IMR-90 (cell line): Measurements from ENCODE around the gene ANKK1. TPM values are rescaled to one million over a fixed set of nuclear protein-coding genes. Genes with fewer than 3 reads are reported as not detected.

Source experiments
- ATAC-seq: fragments of 200-7000 bp; cut with Tn5 transposase; 2 replicates; pipeline ENCODE4 v1.9.1; 2020; ENCODE audit warnings: low read depth, mild to moderate bottlenecking, moderate library complexity
- BruUV-seq: library from RNA; stranded (reverse); fragments of 400-500 nt; replicated peaks from 2 replicates; lab custom pipeline; 2021; lab: Mats Ljungman, UMichigan
- CTCF ChIA-PET: fragments of 300-600 bp; formaldehyde crosslinking; extraction: SDS; loops from one replicate; lab custom pipeline; 2021; ENCODE audit warnings: antibody characterized with exemption; lab: Yijun Ruan, JAX
- POLR2A ChIA-PET: fragments of 300-600 bp; sonication (Branson Sonifier 250); formaldehyde crosslinking; loops from one replicate; lab custom pipeline; 2022; ENCODE audit warnings: antibody characterized with exemption; ENCODE audit not compliant: unreplicated experiment; lab: Charles Lee
- DNase-seq: peaks from one replicate; pipeline ENCODE4 v3.0.0; 2013
- H2AFZ ChIP-seq: replicated peaks from 2 replicates; pipeline ENCODE3; 2013; ENCODE audit warnings: low read length, mild to moderate bottlenecking; ENCODE audit not compliant: poor library complexity
- H2AK5ac ChIP-seq: 2 replicates; pipeline ENCODE4 v1.6.1; 2013; ENCODE audit warnings: low read depth, low read length, inconsistent platforms
- H2AK9ac ChIP-seq: replicated peaks from 2 replicates; pipeline ENCODE3; 2013; ENCODE audit warnings: mild to moderate bottlenecking, low read depth, low read length, moderate library complexity; ENCODE audit not compliant: poor library complexity
- H2BK120ac ChIP-seq: 2 replicates; pipeline ENCODE4 v1.6.1; 2013; ENCODE audit warnings: low read depth, low read length, inconsistent platforms
- H2BK15ac ChIP-seq: 3 replicates; pipeline ENCODE4 v1.6.1; 2013; ENCODE audit warnings: low read depth, low read length, inconsistent platforms
- H2BK20ac ChIP-seq: 2 replicates; pipeline ENCODE4 v1.6.1; 2013; ENCODE audit warnings: low read depth, mild to moderate bottlenecking, inconsistent platforms, low read length, moderate library complexity
- H2BK5ac ChIP-seq: 2 replicates; pipeline ENCODE4 v1.6.1; 2013; ENCODE audit warnings: mild to moderate bottlenecking, low read depth, low read length, inconsistent platforms; ENCODE audit not compliant: poor library complexity, severe bottlenecking
- H3K14ac ChIP-seq: replicated peaks from 2 replicates; pipeline ENCODE4 v1.6.1; 2013; ENCODE audit warnings: low read depth, low read length, inconsistent platforms
- H3K18ac ChIP-seq: 2 replicates; pipeline ENCODE4 v1.6.1; 2013; ENCODE audit warnings: low read depth, low read length, control low read depth
- H3K23ac ChIP-seq: 2 replicates; pipeline ENCODE4 v1.6.1; 2013; ENCODE audit warnings: low read depth, low read length, inconsistent platforms
- H3K27ac ChIP-seq: 2 replicates; pipeline ENCODE4 v1.5.1; 2013; ENCODE audit warnings: mild to moderate bottlenecking, control low read depth, low read length; ENCODE audit not compliant: insufficient read depth
- H3K27me3 ChIP-seq: 2 replicates; pipeline ENCODE4 v1.6.1; 2013; ENCODE audit warnings: low read length; ENCODE audit not compliant: control insufficient read depth, insufficient read depth
- H3K36me3 ChIP-seq: 2 replicates; pipeline ENCODE4 v1.6.1; 2013; ENCODE audit warnings: low read length, mixed read lengths; ENCODE audit not compliant: control insufficient read depth, insufficient read depth
- H3K4ac ChIP-seq: 2 replicates; pipeline ENCODE4 v1.6.1; 2013; ENCODE audit warnings: low read depth, low read length, inconsistent platforms
- H3K4me1 ChIP-seq: 2 replicates; pipeline ENCODE4 v1.6.1; 2013; ENCODE audit warnings: low read length, mixed read lengths; ENCODE audit not compliant: control insufficient read depth, insufficient read depth
- H3K4me2 ChIP-seq: 2 replicates; pipeline ENCODE4 v1.6.1; 2013; ENCODE audit warnings: low read depth, mild to moderate bottlenecking, control low read depth, low read length, moderate library complexity
- H3K4me3 ChIP-seq: 2 replicates; pipeline ENCODE4 v1.5.1; 2013; ENCODE audit warnings: low read depth, mild to moderate bottlenecking, control low read depth, low read length, moderate library complexity; ENCODE audit not compliant: insufficient read depth
- H3K56ac ChIP-seq: 2 replicates; pipeline ENCODE4 v1.6.1; 2013; ENCODE audit warnings: low read length, inconsistent platforms; ENCODE audit not compliant: insufficient read depth; ENCODE audit errors: extremely low read depth
- H3K79me1 ChIP-seq, 2 experiments: 2 replicates each; pipeline ENCODE4 v1.6.1; 2013; ENCODE audit warnings: low read length in 2 of 2, inconsistent platforms in 1 of 2, low read depth in 1 of 2
- H3K9ac ChIP-seq: 2 replicates; pipeline ENCODE4 v1.6.1; 2013; ENCODE audit warnings: low read depth, low read length, control low read depth
- H3K9me1 ChIP-seq: 2 replicates; pipeline ENCODE4 v1.6.1; 2013; ENCODE audit warnings: low read length, inconsistent platforms; ENCODE audit not compliant: insufficient read depth
- H3K9me3 ChIP-seq: 2 replicates; pipeline ENCODE4 v1.6.1; 2013; ENCODE audit warnings: low read length; ENCODE audit not compliant: control insufficient read depth, insufficient read depth
- H4K20me1 ChIP-seq: 2 replicates; pipeline ENCODE4 v1.6.1; 2013; ENCODE audit warnings: low read length, inconsistent platforms; ENCODE audit not compliant: insufficient read depth
- H4K5ac ChIP-seq: 2 replicates; pipeline ENCODE4 v1.6.1; 2013; ENCODE audit warnings: mild to moderate bottlenecking, low read depth, low read length, control low read depth
- H4K8ac ChIP-seq, 2 experiments: 2 replicates each; pipeline ENCODE4 v1.6.1; 2013; ENCODE audit warnings: low read depth in 2 of 2, low read length in 2 of 2, control low read depth in 1 of 2, inconsistent platforms in 1 of 2
- H4K91ac ChIP-seq: 2 replicates; pipeline ENCODE4 v1.6.1; 2013; ENCODE audit warnings: low read depth, low read length, inconsistent platforms; ENCODE audit not compliant: insufficient read depth
- WGBS, 2 experiments: methylation state at CpG; one replicate each; pipeline versions ENCODE4 v1.1.5 to v1.1.7; 2013; ENCODE audit warnings: missing lambda C conversion rate in 2 of 2; ENCODE audit not compliant: insufficient read length in 1 of 2; ENCODE audit errors: extremely low coverage in 2 of 2; 5-methylcytosine and 5-hydroxymethylcytosine counted together
- dilution Hi-C: fragments of 300-500 bp; cut with HindIII; formaldehyde crosslinking; loops from one replicate; pipeline ENCODE4 v1.14.3; 2018; ENCODE audit warnings: low sequenced_read_pairs; ENCODE audit not compliant: unreplicated experiment
- in situ Hi-C: fragments of 300-500 bp; cut with MboI; formaldehyde crosslinking; loops from 3 replicates; pipeline ENCODE4 v1.14.3; 2019; ENCODE audit warnings: low sequenced_read_pairs, inconsistent platforms, mixed read lengths
- intact Hi-C: fragments of 100-400 bp; cut with micrococcal nuclease; formaldehyde crosslinking; loops from 2 replicates; pipeline ENCODE4 v1.10.0; 2022
- polyA plus RNA-seq, 3 experiments: library from polyadenylated mRNA; depleted of rRNA; stranded (reverse); fragments of >200 nt; gene quantifications; 2 replicates each; pipeline ENCODE4 v1.2.3, GENCODE V29; 2012; ENCODE audit warnings: low replicate concordance in 1 of 3
- total RNA-seq: library from RNA; depleted of rRNA; stranded (reverse); fragments of >200 nt; gene quantifications from 2 replicates; pipeline ENCODE4 v1.2.3, GENCODE V29; 2012
- TF ChIP-seq, protein P1 (sequence below): fragments of 150-350 bp; IDR thresholded peaks from 2 replicates; pipeline ENCODE4 v1.6.1; 2017; ENCODE audit warnings: mild to moderate bottlenecking, antibody characterized with exemption, low read length, low read depth

The ANKK1 gene
- total and polyA plus RNA-seq, 2 of the 4 experiments (the other 2 are of a cell fraction), result not detected

DNA sequence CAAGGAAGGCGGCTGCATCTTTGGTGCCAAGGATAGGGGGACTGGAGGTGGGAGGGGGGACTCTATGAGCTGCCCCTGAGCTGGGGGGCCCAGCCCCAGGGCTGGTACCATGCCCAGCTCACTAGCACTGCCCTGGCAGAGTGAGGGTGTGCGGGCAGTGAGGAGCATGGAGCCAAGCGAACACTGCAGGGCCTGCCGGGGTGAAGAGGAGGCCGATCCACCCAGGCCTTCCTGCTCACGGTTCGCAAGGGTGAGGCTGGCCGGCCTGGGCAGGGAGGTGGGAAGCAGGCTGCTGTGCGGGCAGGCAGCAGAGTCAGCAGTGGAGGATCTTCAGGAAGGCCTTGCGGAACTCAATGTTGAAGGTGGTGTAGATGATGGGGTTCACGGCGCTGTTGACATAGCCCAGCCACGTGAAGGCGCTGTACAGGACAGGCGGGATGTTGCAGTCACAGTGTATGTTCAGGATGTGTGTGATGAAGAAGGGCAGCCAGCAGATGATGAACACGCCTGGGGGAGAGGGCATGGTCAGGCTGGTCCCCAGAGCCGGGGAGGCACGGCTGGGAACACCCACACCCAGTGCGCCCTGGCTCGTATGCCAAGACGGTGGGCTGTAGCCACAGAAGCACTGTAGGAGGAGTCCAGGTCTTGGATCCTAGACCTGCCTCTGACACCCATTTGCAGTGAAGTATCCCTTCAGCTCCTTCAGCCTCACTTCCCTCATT is 23.0 kb downstream of the ANKK1 start:
- H3K79me1 ChIP-seq, result no peaks in the 10 kb centered on the region
- H2AFZ ChIP-seq, result no peak overlapping the region
- in situ Hi-C loops (no loop called here), dilution Hi-C loops (no loop called here), intact Hi-C loops (no loop called here)
- no peak overlapping the region for H2AK5ac ChIP-seq
- WGBS, 2 experiments, result 90% methylated on average over 7 of the region's 21 CpGs; no CpG with 5 or more reads in 1 of the 2 experiments
- H3K4me1 ChIP-seq, result no peaks in the 10 kb centered on the region
- no peak overlapping the region for H3K4ac ChIP-seq
- H3K9me3 ChIP-seq, result no peaks in the 10 kb centered on the region
- ChIA-PET POLR2A (no interaction called here), CTCF (no interaction called here)
- no peak overlapping the region for H3K4me2 ChIP-seq
- no peak overlapping the region for H3K27ac ChIP-seq
- H2BK20ac ChIP-seq, result no peak overlapping the region
- H3K36me3 ChIP-seq, result no peaks in the 10 kb centered on the region
- no peak overlapping the region for H4K5ac ChIP-seq
- TF ChIP-seq, protein P1, sequence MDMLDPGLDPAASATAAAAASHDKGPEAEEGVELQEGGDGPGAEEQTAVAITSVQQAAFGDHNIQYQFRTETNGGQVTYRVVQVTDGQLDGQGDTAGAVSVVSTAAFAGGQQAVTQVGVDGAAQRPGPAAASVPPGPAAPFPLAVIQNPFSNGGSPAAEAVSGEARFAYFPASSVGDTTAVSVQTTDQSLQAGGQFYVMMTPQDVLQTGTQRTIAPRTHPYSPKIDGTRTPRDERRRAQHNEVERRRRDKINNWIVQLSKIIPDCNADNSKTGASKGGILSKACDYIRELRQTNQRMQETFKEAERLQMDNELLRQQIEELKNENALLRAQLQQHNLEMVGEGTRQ, result no peak
- no peak overlapping the region for H3K4me3 ChIP-seq
- no peak overlapping the region for H2BK5ac ChIP-seq
- H3K18ac ChIP-seq, result no peak overlapping the region
- no TSS peak for BruUV-seq
- no peak overlapping the region for H2AK9ac ChIP-seq
- H4K8ac ChIP-seq, result no peak overlapping the region
- no peak overlapping the region for H4K91ac ChIP-seq
- no peaks in the 10 kb centered on the region for H3K9me1 ChIP-seq
- H2BK15ac ChIP-seq, result no peak overlapping the region
- H3K23ac ChIP-seq, result no peak overlapping the region
- peaks cover 15% of the 10 kb centered on the region for H3K27me3 ChIP-seq
- H4K20me1 ChIP-seq, result no peaks in the 10 kb centered on the region
- no peak overlapping the region for H3K14ac ChIP-seq
- no peak overlapping the region for H3K56ac ChIP-seq
- no peak overlapping the region for H2BK120ac ChIP-seq
- no peak for DNase-seq
- no peak overlapping the region for H3K9ac ChIP-seq
- no peak for ATAC-seq
